Dermis microvascular lymphatic vessel endothelial cell (primary cell): ENCODE data around the gene RPLP1. TPM values are rescaled to one million over a fixed set of nuclear protein-coding genes. Genes with fewer than 3 reads are reported as not detected.

Source experiments
- DNase-seq, 2 donors: peaks; one replicate each; pipeline versions ENCODE4 v3.0.0 to v3.0.0-alpha.2; 2010; ENCODE audit warnings: low read depth in 2 of 2
- total RNA-seq: library from RNA; depleted of rRNA; stranded (reverse); fragments of >200 nt; gene quantifications from 2 replicates; pipeline ENCODE4 v1.2.1, GENCODE V29; 2014

RPLP1 gene
- 53.8 and 60.2 TPM in 2 replicates for total RNA-seq

DNA sequence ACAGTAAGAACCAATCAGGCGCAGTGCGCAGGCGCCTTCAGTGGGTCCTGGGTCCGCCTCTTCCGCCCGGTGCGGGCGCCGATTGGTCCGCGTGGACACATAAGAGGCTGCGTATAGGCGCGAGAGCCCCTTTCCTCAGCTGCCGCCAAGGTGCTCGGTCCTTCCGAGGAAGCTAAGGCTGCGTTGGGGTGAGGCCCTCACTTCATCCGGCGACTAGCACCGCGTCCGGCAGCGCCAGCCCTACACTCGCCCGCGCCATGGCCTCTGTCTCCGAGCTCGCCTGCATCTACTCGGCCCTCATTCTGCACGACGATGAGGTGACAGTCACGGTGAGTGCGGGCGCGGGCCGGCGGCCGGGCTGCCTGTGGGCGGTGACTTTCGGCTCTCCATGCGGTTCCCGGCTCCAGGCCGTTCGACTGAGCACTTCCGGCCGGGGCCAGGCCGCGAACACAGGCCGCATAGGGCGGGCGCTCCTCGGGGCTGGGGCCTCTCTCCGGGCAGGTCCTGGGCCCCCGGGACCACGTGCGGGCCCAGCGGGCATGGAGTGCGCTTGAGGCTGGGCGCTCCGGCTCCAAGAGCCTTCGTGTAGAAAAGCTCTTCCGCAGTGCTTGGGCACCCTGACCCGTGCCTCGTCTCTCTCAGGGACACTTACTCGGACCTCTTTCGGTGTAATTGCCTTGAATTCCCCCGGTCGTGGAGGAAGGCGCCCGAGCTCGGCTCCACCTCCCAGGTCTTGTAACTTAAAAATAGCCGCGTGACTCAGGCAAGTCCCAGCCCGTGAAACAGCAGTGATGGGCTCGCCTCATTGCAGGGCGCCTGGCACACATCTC is at the start of gene RPLP1:
Gene RPLP1 (plus strand): TSS at position 127 of the 830 bp plus-strand sequence. CDS start 131 bp downstream, at position 258.
- DNase-seq, result peak; percentile 88 to 95

- DNase-seq, result no peak
These were observed 49.0 kb upstream of the RPLP1 start for GRCh38 chr15:69403594-69403993.

GRCh38 chr15:69405110-69405509 is 47.5 kb upstream of the RPLP1 start:
- no peak for DNase-seq

DNA sequence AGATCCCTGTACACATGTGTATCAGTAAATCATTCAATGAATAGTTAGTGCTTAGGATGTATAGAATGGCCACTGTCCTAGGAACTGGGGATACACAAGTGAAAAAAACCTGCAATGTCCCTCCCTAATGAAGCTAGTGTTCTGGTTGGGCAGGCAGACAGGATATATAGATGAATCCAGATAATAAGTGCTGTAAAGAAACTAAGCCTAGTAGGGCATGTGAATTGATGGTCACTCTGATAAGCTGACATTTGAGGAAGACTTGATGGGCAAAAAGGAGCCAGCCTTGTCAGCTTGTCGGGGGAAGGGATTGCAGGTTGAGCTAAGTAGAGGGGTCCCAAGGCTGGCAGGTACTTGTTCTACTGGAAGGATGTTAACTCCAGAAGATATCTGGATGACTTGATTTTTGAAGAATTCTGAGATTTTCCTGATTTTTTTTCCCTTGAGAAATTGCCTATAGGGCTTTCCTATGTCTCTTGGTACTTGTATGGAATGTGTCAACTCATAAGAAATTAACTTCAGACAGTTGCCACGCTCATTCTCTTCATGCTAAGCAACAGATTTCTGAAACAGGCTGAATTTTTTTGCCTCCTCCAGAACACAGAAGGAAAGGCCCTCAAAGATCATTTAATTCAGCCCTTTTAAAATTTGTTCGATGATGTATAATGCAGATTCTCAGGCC is 44.8 kb upstream of the RPLP1 start:
- no peak for DNase-seq

- DNase-seq, result no peak
These were observed 43.8 kb upstream of the RPLP1 start for GRCh38 chr15:69408841-69409240.

GRCh38 chr15:69410248-69410874 is 42.3 kb upstream of the RPLP1 start:
- DNase-seq, result peak; percentile 2 to 46

- no peak for DNase-seq
These were observed 40.3 kb upstream of the RPLP1 start for GRCh38 chr15:69412274-69412673.

DNA sequence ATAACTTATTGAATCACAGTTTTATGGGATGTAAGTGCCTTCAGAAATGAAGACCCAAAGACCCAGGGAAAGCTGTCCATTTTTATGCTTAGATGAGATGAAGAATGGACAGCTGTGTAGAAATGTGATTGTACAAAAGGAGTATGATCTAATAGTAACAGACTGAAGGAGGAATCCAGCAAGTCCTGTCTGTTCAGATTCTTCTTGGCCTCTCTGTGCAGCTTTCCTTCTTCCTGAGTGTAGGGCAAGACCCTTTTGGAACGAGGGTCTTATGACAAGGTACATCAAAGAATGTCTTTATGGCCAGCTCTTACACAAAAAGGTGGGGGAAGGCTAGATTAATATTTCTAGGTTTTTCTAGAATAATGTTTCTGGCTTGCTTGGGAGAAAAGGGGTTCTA is 39.9 kb upstream of the RPLP1 start:
- no peak for DNase-seq

GRCh38 chr15:69413822-69414700 is 38.6 kb upstream of the RPLP1 start, which contains the start of gene KIF23:
KIF23 (plus strand) TSS chr15:69414349; CDS start chr15:69414466, 117 bp downstream.
- peak; percentile 74 to 92 for DNase-seq

GRCh38 chr15:69414701-69415167 is 37.9 kb upstream of the RPLP1 start:
- peak; percentile 14 to 54 for DNase-seq

DNA sequence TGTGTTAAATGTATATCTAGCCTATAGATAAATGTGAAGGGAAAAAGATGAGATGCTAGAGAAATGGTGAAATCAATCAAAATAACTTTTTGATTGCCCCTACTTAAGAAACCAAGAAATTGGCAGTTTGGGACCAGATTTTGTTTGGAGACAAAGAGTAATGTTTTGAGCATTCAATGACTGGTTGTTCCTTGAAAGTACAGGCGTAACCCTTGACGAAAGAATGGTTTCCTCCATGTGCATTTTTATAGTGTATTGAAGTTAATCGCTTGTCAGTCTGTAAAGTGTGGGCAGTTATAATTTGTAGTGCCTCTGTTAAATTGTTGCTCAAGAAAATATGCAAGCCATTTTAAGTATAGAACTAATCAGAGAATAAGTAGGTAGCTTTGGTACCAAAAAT is 37.2 kb upstream of the RPLP1 start:
- DNase-seq, result no peak

DNA sequence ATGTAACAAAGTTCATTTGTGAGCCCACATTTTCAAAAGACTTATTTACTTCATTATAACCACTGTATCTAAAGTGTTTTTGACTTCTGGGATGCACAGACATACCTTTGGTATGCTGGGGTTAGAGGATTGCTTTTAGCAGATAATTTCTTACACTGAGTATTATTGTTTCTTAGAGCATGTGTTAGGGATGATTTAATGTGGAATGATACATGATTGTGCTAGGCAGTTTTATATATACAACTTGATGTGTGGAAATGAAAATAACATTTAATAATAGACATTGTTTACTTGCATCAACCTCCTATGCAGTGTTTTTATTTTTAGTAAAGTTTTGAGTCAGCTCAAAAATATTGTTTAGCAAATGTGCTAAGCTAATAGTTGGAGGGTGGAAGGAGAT is 35.0 kb upstream of the RPLP1 start:
- DNase-seq, result no peak

DNA sequence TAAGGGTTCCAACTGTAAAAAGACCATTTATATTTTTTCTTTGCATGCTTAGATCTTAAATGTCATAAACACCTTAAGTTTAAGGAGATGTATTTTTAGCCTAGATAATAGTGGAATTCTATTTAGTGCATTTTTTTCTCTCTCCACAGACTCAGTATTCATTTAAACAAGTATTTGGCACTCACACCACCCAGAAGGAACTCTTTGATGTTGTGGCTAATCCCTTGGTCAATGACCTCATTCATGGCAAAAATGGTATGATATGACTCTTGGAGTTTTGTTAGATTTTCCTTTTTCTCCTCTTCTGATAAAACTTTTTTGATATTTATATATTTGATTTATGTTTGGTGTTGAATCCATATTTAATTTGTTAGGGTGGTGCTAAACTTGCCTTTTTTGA is 31.1 kb upstream of the RPLP1 start:
- DNase-seq, result no peak

DNA sequence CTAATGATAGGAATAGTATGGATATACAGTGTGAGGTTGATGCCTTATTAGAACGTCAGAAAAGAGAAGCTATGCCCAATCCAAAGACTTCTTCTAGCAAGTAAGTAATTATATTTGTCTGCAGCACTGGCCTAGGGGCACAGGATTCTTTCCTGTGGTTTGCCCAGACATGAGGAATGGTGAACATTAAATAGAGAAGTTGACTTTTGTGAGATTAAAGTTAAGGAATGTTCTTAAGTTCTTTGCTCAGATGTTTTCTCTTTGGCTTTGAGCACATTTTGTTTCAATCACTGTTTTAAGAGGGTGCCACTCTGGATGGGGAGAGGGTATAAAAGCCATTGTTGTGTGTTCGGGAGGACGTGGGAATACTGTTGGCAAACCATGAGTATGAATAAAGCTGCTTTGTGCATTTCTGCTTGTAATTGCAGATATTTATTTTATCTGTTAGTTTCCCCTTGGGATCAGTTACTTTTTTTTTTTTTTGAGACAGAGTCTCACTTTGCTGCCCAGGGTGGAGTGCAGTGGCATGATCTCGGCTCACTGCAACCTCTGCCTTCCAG is 30.2 kb upstream of the RPLP1 start:
- DNase-seq, result no peak

- DNase-seq, result no peak
These were observed 28.6 kb upstream of the RPLP1 start for GRCh38 chr15:69424001-69424400.

GRCh38 chr15:69424748-69425413 is 27.7 kb upstream of the RPLP1 start:
- DNase-seq, result no peak

DNA sequence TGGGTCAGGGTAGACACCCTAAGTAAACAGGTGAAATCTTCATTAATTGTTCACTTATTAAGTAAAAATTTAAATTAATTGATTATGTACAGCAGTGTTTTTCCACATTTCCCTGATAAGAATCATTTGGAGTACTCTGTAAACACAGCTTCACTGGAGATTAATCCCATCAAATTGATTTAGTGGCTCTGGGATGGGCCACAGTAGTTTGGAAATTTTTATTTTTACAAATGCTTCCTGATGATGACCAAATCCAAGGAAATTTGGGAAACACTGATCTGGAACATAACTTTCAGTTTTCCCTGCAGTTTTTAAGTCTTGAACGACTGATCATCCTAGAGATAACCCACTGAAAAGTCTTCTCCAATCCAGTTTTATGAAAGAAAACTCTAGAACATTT is 18.8 kb upstream of the RPLP1 start:
- DNase-seq, result no peak

GRCh38 chr15:69434238-69434637 is 18.4 kb upstream of the RPLP1 start:
- DNase-seq, result no peak

- no peak for DNase-seq
These were observed 17.9 kb upstream of the RPLP1 start for GRCh38 chr15:69434679-69435078.

GRCh38 chr15:69435985-69436384 is 16.6 kb upstream of the RPLP1 start:
- DNase-seq, result no peak
